Vein endothelial cell (primary cell): ENCODE results near the gene RETREG2. TPM values are rescaled to one million over a fixed set of nuclear protein-coding genes. Genes with fewer than 3 reads are reported as not detected.

ENCODE experiments used
- total RNA-seq: library from RNA; depleted of rRNA; stranded (reverse); fragments of >200 nt; gene quantifications from 2 replicates; pipeline ENCODE4 v1.2.3, GENCODE V29; 2012

The RETREG2 gene, protein sequence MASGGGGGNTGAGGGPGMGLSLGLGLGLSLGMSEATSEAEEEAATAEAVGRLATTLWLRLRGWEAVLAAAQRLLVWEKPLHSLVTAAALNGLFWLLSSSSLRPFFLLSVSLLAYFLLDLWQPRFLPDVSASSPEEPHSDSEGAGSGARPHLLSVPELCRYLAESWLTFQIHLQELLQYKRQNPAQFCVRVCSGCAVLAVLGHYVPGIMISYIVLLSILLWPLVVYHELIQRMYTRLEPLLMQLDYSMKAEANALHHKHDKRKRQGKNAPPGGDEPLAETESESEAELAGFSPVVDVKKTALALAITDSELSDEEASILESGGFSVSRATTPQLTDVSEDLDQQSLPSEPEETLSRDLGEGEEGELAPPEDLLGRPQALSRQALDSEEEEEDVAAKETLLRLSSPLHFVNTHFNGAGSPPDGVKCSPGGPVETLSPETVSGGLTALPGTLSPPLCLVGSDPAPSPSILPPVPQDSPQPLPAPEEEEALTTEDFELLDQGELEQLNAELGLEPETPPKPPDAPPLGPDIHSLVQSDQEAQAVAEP
- total RNA-seq = 55.8 and 64.0 TPM in 2 replicates

DNA sequence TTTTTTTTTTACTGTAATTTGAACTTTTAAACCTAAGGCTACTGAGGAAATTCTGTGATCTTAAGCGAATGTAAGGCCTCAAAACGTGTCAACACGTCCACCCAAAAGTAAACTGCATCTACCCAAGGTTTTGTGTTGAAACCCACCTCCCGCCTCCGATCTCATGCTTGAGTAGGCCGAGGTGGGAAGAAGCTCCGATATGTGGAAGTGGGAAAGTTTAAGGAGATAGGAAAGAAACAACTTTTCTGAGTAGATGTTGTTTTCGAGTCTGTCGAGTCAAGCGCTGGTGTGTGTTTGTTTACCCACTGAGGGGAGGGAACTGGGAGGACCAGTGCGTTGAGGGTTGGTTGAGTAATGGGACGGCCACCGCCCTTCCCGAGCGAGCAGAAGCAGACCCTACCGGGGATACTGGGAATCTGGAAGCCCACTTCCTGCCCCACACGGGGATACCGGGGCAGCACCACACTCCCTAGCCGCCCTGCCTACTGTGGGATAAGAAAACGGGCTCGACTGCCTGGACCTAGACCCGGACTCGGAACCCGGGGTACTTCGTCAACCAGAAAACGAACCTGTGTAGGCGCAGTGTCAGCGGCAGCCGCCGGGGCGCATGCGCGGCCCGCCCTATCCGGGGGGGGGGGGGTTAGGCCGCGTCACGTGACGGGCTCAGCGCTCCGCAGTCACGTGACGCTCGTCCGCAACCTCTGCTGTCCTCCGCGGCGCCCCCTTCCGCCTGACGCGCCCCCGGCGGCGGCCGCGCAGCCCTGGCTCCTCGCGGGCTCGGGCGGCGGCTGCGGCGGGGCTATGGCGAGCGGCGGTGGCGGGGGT is at the start of gene RETREG2:
Gene RETREG2 (plus strand): TSS at position 724 of the 825 bp plus-strand sequence. CDS start 78 bp downstream, at position 802.

DNA sequence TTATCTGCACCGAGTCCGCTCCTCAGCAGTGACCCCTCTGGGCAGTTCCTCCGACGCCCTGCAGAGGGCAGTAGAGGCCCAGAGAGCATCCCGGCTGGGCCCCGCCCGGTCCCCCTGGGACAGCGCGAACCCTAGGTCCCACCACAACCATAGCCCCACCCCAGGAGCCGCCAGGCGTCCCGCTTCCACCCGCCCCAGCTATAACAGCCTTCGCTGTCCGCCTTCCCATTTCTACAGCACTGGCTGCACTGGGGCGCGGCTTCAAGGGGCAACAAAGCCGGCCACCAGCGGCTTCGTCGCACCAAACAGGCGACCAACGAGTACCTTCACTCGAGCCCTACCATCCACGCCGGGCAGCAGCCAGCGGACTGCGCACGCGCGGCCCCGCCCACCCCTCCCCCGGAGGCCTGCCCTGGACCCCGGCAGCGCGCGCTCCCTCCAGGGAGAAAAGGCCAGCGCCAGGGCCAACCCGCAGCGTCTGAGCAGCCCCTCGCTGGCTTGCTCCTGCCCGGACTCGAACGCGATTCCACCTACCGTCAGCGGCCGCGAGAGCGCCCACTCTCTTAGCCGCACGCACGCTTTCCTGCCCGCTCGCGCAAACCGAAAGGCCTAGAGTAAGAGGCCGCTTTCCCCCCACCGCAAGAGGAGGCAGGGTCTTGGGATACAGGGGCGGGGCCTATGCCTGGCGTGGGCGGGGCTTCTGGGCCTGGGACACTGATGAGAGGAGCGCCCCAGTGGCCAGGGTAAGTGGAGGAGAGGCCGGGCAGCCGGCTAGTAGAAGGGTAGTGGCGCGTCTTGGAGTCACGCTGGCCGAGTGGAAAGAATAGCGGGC is 17.7 kb upstream of the RETREG2 start, which contains the start of gene NHEJ1:
Gene NHEJ1 (minus strand): TSS at position 630 of the 832 bp plus-strand sequence. CDS start 2,453 bp downstream, outside the sequence.

DNA sequence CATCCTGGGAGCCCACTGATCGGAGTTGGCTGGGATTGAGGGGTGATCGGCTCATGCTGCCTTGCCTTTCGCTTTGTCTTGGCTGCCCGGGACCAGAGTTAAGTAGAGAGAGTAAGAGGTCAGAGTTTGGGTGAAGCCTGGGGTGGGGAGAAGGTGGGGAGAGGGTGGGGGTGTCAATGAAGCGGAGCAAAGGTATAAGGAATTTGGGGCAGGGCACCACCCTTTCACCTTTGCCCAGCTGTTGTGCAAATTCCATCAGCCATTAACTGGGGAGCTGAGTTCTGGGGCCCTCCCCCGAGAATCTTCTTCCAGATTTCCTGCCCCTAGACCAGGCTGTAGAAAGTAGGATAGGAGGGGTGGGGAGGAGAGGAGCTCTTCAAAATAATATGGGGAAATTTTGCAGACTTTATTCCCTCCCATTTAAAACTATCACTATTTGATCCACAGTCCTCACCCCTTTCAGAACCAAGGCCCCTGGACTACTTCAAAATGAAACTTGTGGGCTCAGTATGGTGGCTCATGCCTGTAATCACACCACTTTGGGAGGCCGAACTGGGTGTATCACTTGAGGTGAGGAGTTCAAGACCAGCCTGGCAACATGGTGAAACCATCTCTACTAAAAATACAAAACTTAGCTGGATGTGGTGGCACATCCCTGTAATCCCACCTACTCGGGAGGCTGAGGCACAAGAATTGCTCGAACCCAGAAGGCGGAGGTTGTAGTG is 8.0 kb upstream of the RETREG2 start, which contains the start of gene SLC23A3:
Gene SLC23A3 (minus strand): TSS at position 100 of the 725 bp plus-strand sequence. CDS start 45 bp downstream, at position 55.

DNA sequence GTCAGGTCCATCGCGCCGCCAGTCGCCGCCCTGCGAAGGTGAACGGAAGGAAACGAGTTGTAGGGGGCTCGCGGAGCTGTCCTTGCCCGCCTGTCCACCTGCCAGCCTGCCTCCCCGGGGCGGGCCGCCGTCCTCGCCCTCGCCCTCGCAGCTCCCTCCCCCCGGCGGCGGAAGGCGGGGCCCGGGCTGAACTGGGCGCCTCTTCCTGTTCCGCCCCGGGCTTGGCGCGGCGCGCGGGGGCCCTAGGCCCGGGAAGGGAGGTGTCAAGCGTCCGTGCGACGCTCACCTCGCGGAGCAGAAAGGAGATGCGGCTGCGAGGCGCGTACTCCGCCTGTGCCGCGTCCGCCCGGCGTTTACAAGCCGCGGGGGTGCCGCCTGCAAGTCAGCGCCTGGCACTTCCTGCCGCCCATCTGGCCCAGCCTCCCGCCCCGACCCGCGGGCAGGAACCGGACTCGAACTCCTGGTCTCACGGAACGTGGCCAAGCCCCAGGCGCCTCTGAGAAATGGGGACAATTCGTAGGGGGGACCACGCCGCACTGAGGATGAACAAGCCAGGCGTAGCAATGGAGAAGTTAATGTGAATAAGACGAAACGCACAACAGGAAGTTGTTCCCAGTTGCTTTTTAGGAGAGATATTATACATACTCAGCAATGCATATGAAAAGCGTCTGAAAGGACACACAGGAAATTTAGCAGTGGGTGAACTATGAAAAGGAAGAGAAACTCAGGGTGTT is 1.1 kb upstream of the RETREG2 start, which contains the start of gene CNPPD1:
Gene CNPPD1 (minus strand): TSS at position 108 of the 734 bp plus-strand sequence. CDS start 97 bp downstream, at position 11.

DNA sequence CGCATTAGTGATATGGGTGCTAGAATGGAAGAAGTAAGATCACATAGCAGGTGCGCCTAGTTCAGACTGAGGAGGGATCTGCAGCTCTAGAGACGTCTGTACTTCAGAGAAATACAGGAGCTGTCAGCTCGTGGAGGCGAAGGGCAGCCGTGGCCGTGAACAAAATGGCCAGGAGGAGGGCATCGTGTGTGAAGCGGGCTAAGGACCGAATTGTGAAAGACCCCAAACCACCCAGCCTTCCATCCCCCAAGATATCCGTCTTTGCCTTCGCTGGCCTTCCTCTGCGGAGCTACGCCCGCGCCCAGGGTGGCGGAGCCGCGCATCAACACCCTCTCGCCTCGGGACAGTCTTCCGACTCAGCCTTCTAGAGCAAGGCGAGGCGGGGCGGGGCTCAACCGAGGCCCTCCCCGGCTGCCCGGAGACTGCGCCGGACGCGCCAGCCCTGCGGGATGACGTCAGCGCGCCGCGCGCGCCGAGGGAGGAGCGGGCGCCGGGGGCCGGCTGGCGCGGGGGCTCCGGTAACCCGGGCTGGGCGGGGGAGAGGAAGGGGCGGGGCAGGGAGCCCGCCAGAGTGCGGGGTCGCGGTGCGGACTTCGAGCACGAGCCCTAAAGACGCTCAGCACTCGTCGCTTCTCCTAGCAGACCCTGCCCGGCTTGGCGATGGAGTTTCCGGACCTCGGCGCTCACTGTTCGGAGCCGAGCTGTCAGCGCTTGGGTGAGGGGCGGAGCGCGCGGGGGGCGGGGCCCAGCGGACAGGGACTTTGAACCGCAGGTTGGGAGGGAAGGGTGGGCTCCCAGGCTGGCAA is 28.5 kb downstream of the RETREG2 start, which contains the start of gene ZFAND2B:
Gene ZFAND2B (plus strand): TSS at position 455 of the 806 bp plus-strand sequence. CDS start 206 bp downstream, at position 661.

DNA sequence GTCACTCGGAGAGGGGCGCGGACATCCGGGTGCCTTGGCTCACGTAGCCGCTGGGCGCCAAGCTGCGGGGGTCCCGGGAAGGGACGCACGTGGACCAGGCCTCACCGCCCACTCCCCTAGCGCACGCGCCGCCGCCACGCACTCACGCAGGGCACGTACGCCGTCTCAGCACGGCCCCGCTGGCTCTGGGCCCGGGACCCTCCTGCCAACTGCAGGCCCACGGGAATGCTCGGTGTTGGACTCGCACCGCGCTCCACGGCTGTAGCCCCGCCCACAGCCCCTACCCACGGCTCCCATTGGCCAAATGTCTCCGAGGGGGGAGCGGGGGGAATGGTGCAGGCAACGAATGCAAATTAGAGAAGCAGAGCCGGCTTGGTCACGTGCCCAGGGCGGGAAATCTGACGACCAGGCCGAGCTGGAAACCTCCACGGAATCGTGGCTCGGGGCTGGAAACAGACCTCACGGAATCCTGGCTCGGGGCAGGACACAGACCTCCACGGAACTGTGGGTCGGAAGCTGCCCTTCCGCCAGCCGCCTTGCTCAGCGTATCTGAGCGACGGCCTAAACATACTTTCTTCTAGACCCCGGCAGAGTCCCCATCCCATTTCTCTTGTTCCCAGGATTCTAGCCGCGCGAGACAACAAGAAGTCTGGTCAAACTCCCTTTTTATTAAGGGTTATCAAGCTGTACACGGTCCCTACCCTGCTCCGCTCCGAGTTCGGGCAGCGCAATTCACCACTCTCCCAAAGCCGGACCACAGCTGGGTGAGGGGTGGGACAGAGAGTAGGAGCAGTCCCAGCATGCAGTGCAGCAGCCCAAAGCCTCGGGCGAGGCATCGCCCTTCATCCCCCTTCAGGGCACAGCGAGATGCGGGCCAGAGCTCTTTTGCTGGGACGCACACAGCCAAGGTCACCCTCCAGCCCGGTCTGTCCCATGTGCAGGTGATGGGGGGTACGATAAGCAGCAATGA is 40.9 kb downstream of the RETREG2 start, which contains the start of gene ABCB6:
Gene ABCB6 (minus strand): TSS at position 227 of the 970 bp plus-strand sequence. CDS start 285 bp downstream, outside the sequence.

DNA sequence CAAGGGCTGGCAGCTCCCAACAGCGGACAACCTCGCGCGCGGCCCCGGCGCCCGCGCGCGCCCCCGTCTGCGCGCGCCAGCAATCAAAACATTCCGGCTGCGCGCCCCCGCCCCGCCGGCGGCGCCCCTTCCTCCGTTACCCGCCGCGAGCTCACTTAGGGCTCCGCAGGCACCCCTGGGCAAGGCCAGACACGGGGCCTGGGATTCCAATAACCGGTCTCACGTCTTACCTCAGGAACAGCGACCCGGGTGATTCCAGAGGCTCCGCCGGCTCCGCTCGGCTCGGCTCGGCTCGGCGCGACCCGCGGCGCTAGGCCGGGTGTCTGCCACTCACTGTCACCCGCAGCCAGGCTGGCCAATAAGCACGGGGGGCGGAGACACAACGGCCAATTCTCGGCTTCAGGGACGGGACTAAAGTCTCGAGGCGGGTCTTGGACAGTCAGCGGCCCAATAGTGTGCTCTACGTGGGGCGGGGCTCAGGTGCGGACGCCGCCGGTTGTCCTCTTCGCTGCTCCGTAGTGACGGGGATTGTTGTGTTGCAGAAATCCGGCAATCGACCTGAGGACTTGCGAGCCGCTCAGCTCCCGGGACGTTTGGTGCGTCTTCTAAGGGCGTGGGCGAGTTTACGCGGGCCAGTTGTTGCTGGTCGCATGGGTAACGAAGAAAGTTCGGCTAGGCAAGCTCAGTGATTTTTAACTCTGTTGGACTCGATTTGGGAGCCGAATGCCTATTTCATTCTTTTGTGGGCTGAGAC is 51.4 kb downstream of the RETREG2 start, which contains the start of the genes ANKZF1 and ATG9A:
Gene ANKZF1 (plus strand): TSS at position 502 of the 754 bp plus-strand sequence. CDS start 452 bp downstream, outside the sequence.
Gene ATG9A (minus strand): TSS at position 332 of the 754 bp plus-strand sequence. CDS start 1,612 bp downstream, outside the sequence.

Other genes starting within 250 kb of the RETREG2 start
- gene CDK5R2, start 218.6 kb upstream of the RETREG2 start, total RNA-seq = not detected in 2 replicates
- not detected in 2 replicates for gene FEV, start 193.1 kb upstream of the RETREG2 start, total RNA-seq
- gene CRYBA2, start 184.9 kb upstream of the RETREG2 start, total RNA-seq = not detected in 2 replicates
- not detected in 2 replicates for gene CFAP65, start 136.8 kb upstream of the RETREG2 start, total RNA-seq
- gene IHH, start 117.4 kb upstream of the RETREG2 start, total RNA-seq = 0.33 TPM in 1 of 2 replicates, not detected in the other
- 19.3 and 23.3 TPM in 2 replicates for gene NHEJ1, start 17.5 kb upstream of the RETREG2 start, total RNA-seq
- 2.3 and 2.6 TPM in 2 replicates for gene SLC23A3, start 8.2 kb upstream of the RETREG2 start, total RNA-seq
- gene CNPPD1, start 1.4 kb upstream of the RETREG2 start, total RNA-seq = 25.2 TPM in 2 replicates
- 20.3 and 22.2 TPM in 2 replicates for gene ZFAND2B, start 28.5 kb downstream of the RETREG2 start, total RNA-seq
- gene ABCB6, start 40.7 kb downstream of the RETREG2 start, total RNA-seq = 15.7 and 18.9 TPM in 2 replicates
- gene ATG9A, start 51.4 kb downstream of the RETREG2 start, total RNA-seq = 66.6 and 70.7 TPM in 2 replicates
- gene ANKZF1, start 51.5 kb downstream of the RETREG2 start, total RNA-seq = 18.5 and 22.5 TPM in 2 replicates
- 5.7 and 6.9 TPM in 2 replicates for gene GLB1L, start 67.2 kb downstream of the RETREG2 start, total RNA-seq
- 21.9 and 31.5 TPM in 2 replicates for gene STK16, start 67.2 kb downstream of the RETREG2 start, total RNA-seq
- not detected in 2 replicates for gene TUBA4B, start 75.0 kb downstream of the RETREG2 start, total RNA-seq
- gene TUBA4A, start 75.6 kb downstream of the RETREG2 start, total RNA-seq = 24.8 and 25.0 TPM in 2 replicates
- 19.6 and 24.5 TPM in 2 replicates for gene DNAJB2, start 101.1 kb downstream of the RETREG2 start, total RNA-seq
- gene PTPRN, start 131.1 kb downstream of the RETREG2 start, total RNA-seq = not detected in 2 replicates
- not detected in 2 replicates for gene RESP18, start 154.5 kb downstream of the RETREG2 start, total RNA-seq
- 57.2 and 60.8 TPM in 2 replicates for gene DNPEP, start 209.6 kb downstream of the RETREG2 start, total RNA-seq
- gene DES, start 240.1 kb downstream of the RETREG2 start, total RNA-seq = under 0.01 TPM in 1 of 2 replicates, not detected in the other